ENCODE results near the gene CREB3L2. TPM values are rescaled to one million over a fixed set of nuclear protein-coding genes. Genes with fewer than 3 reads are reported as not detected.

Gene CREB3L2
- total and polyA plus RNA-seq, 2 experiments from 2014 or later, result 37.6 to 38.3 TPM

DNA sequence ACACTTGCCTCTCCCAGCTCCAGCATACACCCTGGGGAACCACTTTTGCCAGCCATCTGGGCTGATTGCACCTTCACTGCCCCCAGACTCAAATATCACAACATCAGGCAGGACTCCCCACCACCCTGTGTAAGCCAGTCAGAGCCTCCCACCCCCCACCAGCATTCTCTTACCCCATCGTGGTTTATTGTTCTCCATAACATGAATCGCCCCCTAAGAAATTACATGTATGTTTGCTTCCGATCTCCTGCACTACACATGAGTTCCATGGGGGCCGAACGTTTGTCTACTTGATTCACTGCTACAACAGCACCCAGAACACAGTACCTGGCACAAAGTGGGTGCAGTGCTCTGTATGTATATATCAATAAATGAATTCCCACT is 39.4 kb downstream of the CREB3L2 start:
- Histone ChIP-seq H3K9me3 (ENCODE audit: low read depth) (no peaks in the 10 kb centered on the region), H3K9me2 (replicated peaks; ENCODE audit: insufficient read depth) (no peaks in the 10 kb centered on the region), H3K27ac (peak overlapping the region; percentile 53), H3K4me3 (no peak overlapping the region), H4K20me1 (ENCODE audit: insufficient read depth, poor library complexity, severe bottlenecking) (peaks cover 16% of the 10 kb centered on the region), H3K4me2 (peak overlapping the region; percentile 26), H3K79me2 (peaks cover 95% of the 10 kb centered on the region), H3K27me3 (no peaks in the 10 kb centered on the region), H2AFZ (no peak overlapping the region), H3K4me1 (ENCODE audit: insufficient read depth) (peaks cover 46% of the 10 kb centered on the region), H3K36me3 (replicated peaks; ENCODE audit: insufficient read depth, low read depth) (no peaks in the 10 kb centered on the region)
- no peak for DNase-seq (ENCODE audit: low spot score)
- WGBS (ENCODE audit: low lambda C conversion rate, missing lambda C conversion rate), result 77% methylated on average over 5 of the region's 5 CpGs
- TF ChIP-seq, protein P1, sequence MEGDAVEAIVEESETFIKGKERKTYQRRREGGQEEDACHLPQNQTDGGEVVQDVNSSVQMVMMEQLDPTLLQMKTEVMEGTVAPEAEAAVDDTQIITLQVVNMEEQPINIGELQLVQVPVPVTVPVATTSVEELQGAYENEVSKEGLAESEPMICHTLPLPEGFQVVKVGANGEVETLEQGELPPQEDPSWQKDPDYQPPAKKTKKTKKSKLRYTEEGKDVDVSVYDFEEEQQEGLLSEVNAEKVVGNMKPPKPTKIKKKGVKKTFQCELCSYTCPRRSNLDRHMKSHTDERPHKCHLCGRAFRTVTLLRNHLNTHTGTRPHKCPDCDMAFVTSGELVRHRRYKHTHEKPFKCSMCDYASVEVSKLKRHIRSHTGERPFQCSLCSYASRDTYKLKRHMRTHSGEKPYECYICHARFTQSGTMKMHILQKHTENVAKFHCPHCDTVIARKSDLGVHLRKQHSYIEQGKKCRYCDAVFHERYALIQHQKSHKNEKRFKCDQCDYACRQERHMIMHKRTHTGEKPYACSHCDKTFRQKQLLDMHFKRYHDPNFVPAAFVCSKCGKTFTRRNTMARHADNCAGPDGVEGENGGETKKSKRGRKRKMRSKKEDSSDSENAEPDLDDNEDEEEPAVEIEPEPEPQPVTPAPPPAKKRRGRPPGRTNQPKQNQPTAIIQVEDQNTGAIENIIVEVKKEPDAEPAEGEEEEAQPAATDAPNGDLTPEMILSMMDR (IDR thresholded peaks at IDR 0.05; ENCODE audit: poor library complexity), result no peak
- TF ChIP-seq EZH2phosphoT487 (IDR thresholded peaks at IDR 0.05; ENCODE audit: low read depth, severe bottlenecking, unreplicated experiment) (no peak), EZH2 (IDR thresholded peaks at IDR 0.05; ENCODE audit: borderline replicate concordance) (no peak)

- H3K36me3 ChIP-seq (replicated peaks; ENCODE audit: insufficient read depth, low read depth), result no peaks in the 10 kb centered on the region
- peaks cover 39% of the 10 kb centered on the region for H3K4me1 ChIP-seq (ENCODE audit: insufficient read depth)
- H4K20me1 ChIP-seq (ENCODE audit: insufficient read depth, poor library complexity, severe bottlenecking), result peaks cover 16% of the 10 kb centered on the region
- no peak for DNase-seq (ENCODE audit: low spot score)
- TF ChIP-seq EZH2phosphoT487 (IDR thresholded peaks at IDR 0.05; ENCODE audit: low read depth, severe bottlenecking, unreplicated experiment) (no peak), EZH2 (IDR thresholded peaks at IDR 0.05; ENCODE audit: borderline replicate concordance) (no peak)
- TF ChIP-seq, protein P1 (IDR thresholded peaks at IDR 0.05; ENCODE audit: poor library complexity), result no peak
- H3K27ac ChIP-seq, result no peak overlapping the region
- H2AFZ ChIP-seq, result no peak overlapping the region
- H3K4me3 ChIP-seq, result no peak overlapping the region
- H3K27me3 ChIP-seq, result no peaks in the 10 kb centered on the region
- no peaks in the 10 kb centered on the region for H3K9me3 ChIP-seq (ENCODE audit: low read depth)
- no peak overlapping the region for H3K4me2 ChIP-seq
- no peaks in the 10 kb centered on the region for H3K9me2 ChIP-seq (replicated peaks; ENCODE audit: insufficient read depth)
- 98% methylated on average over 11 of the region's 11 CpGs for WGBS (ENCODE audit: low lambda C conversion rate, missing lambda C conversion rate)
- peaks cover 97% of the 10 kb centered on the region for H3K79me2 ChIP-seq
Observed at GRCh38 chr7:137961200-137962177, 40.4 kb downstream of the CREB3L2 start.

GRCh38 chr7:137960020-137960419 is 41.9 kb downstream of the CREB3L2 start:
- no peak for DNase-seq (ENCODE audit: low spot score)
- Histone ChIP-seq H3K36me3 (replicated peaks; ENCODE audit: insufficient read depth, low read depth) (no peaks in the 10 kb centered on the region), H3K27me3 (no peaks in the 10 kb centered on the region), H3K9me3 (ENCODE audit: low read depth) (no peaks in the 10 kb centered on the region), H3K9me2 (replicated peaks; ENCODE audit: insufficient read depth) (no peaks in the 10 kb centered on the region), H3K4me2 (no peak overlapping the region), H3K79me2 (peaks cover 97% of the 10 kb centered on the region), H3K27ac (no peak overlapping the region), H2AFZ (no peak overlapping the region), H3K4me1 (ENCODE audit: insufficient read depth) (peaks cover 38% of the 10 kb centered on the region), H4K20me1 (ENCODE audit: insufficient read depth, poor library complexity, severe bottlenecking) (peaks cover 9% of the 10 kb centered on the region), H3K4me3 (no peak overlapping the region)
- no peak for TF ChIP-seq EZH2phosphoT487 (IDR thresholded peaks at IDR 0.05; ENCODE audit: low read depth, severe bottlenecking, unreplicated experiment)
- TF ChIP-seq EZH2 (IDR thresholded peaks at IDR 0.05; ENCODE audit: borderline replicate concordance), result no peak
- TF ChIP-seq, protein P1 (IDR thresholded peaks at IDR 0.05; ENCODE audit: poor library complexity), result no peak
- 86% methylated on average over 1 of the region's 1 CpG for WGBS (ENCODE audit: low lambda C conversion rate, missing lambda C conversion rate)

Data from hepatocyte (in vitro differentiated cells).